HG03521 (cell line): ENCODE measurements around the gene CMTR1.
"Not testable (repeated sequence)": the region's sequence is repeated elsewhere in the genome, so short reads cannot be mapped to it uniquely, and the experiment has no call there.

Experiments used
- ATAC-seq: cut with Tn5 transposase; IDR thresholded peaks from one replicate; pipeline ENCODE4 v1.9.1; 2021; ENCODE audit warnings: mild to moderate bottlenecking, moderate library complexity; ENCODE audit not compliant: unreplicated experiment

CMTR1 gene

GRCh38 chr6:37435373-37435772 is 2.4 kb downstream of the CMTR1 start:
- ATAC-seq: no peak

GRCh38 chr6:37435816-37436215 is 2.8 kb downstream of the CMTR1 start:
- no peak for ATAC-seq

- ATAC-seq: no peak
These were observed 5.9 kb downstream of the CMTR1 start for GRCh38 chr6:37438930-37439329.

GRCh38 chr6:37441651-37442050 is 8.6 kb downstream of the CMTR1 start:
- no peak for ATAC-seq

GRCh38 chr6:37442416-37443215 is 9.6 kb downstream of the CMTR1 start:
- no peak for ATAC-seq

- not testable (repeated sequence) for ATAC-seq
These were observed 10.2 kb downstream of the CMTR1 start for GRCh38 chr6:37443216-37443542.

- ATAC-seq: no peak
These were observed 17.0 kb downstream of the CMTR1 start for GRCh38 chr6:37449984-37450383.

- ATAC-seq: no peak
These were observed 18.6 kb downstream of the CMTR1 start for GRCh38 chr6:37451441-37452193.

GRCh38 chr6:37452522-37452921 is 19.5 kb downstream of the CMTR1 start:
- no peak for ATAC-seq

- ATAC-seq: no peak
These were observed 21.6 kb downstream of the CMTR1 start for GRCh38 chr6:37454420-37455140.

- ATAC-seq: no peak
These were observed 23.1 kb downstream of the CMTR1 start for GRCh38 chr6:37456126-37456525.

- no peak for ATAC-seq
These were observed 24.0 kb downstream of the CMTR1 start for GRCh38 chr6:37456816-37457560.

GRCh38 chr6:37459981-37460800 is 27.2 kb downstream of the CMTR1 start:
- no peak for ATAC-seq

GRCh38 chr6:37460805-37461204 is 27.8 kb downstream of the CMTR1 start:
- no peak for ATAC-seq

GRCh38 chr6:37463110-37463509 is 30.1 kb downstream of the CMTR1 start:
- no peak for ATAC-seq

GRCh38 chr6:37467718-37468117 is 34.7 kb downstream of the CMTR1 start:
- ATAC-seq: no peak

- no peak for ATAC-seq
These were observed 40.5 kb downstream of the CMTR1 start for GRCh38 chr6:37473364-37474095.

GRCh38 chr6:37474316-37474715 is 41.3 kb downstream of the CMTR1 start:
- ATAC-seq: no peak

GRCh38 chr6:37477191-37477590 is 44.2 kb downstream of the CMTR1 start:
- ATAC-seq: no peak
